Panc1 (cell line): ENCODE measurements around the gene ALK. TPM values are rescaled to one million over a fixed set of nuclear protein-coding genes. Genes with fewer than 3 reads are reported as not detected.

ENCODE experiments used
- ATAC-seq: fragments of 200-7000 bp; cut with Tn5 transposase; 2 replicates; pipeline ENCODE4 v1.9.1; 2020; ENCODE audit warnings: mild to moderate bottlenecking, moderate library complexity
- BruUV-seq: library from RNA; stranded (reverse); fragments of 400-500 nt; replicated peaks from 2 replicates; lab custom pipeline; 2021; lab: Mats Ljungman, UMichigan
- CTCF ChIA-PET: fragments of 300-600 bp; sonication (Branson Sonifier 250); formaldehyde crosslinking; loops from one replicate; lab custom pipeline; 2022; ENCODE audit warnings: antibody characterized with exemption; lab: Charles Lee
- POLR2A ChIA-PET: fragments of 300-600 bp; sonication (Branson Sonifier 250); formaldehyde crosslinking; loops from one replicate; lab custom pipeline; 2022; ENCODE audit warnings: antibody characterized with exemption; lab: Charles Lee
- DNase-seq: peaks from one replicate; pipeline ENCODE4 v3.0.0-alpha.2; 2010; ENCODE audit warnings: low read depth, low spot score
- H3K27ac ChIP-seq: 2 replicates; pipeline ENCODE4 v1.5.1; 2011; ENCODE audit warnings: mild to moderate bottlenecking, low read length, inconsistent platforms
- H3K27me3 ChIP-seq: fragments of 200-500 bp; sonication (Bioruptor generic); 2 replicates; pipeline ENCODE4 v1.6.0; 2014; ENCODE audit warnings: low read length, inconsistent platforms; ENCODE audit not compliant: control insufficient read depth, insufficient read depth
- H3K36me3 ChIP-seq: fragments of 200-500 bp; sonication (Bioruptor generic); 2 replicates; pipeline ENCODE4 v1.5.1; 2014; ENCODE audit warnings: inconsistent platforms, mild to moderate bottlenecking, low read length, moderate library complexity; ENCODE audit not compliant: control insufficient read depth, insufficient read depth
- H3K4me1 ChIP-seq: 2 replicates; pipeline ENCODE4 v1.5.1; 2011; ENCODE audit warnings: inconsistent platforms, mild to moderate bottlenecking, low read length, moderate library complexity; ENCODE audit not compliant: control insufficient read depth, insufficient read depth
- H3K4me3 ChIP-seq, 2 experiments: 2 replicates each; pipeline ENCODE4 v1.5.1; 2011 to 2012; ENCODE audit warnings: low read depth in 2 of 2, low read length in 2 of 2, mild to moderate bottlenecking in 2 of 2, inconsistent platforms in 1 of 2, moderate library complexity in 1 of 2
- H3K9me3 ChIP-seq: fragments of 200-500 bp; sonication (Bioruptor generic); 2 replicates; pipeline ENCODE4 v1.5.1; 2014; ENCODE audit warnings: low read depth, mild to moderate bottlenecking, inconsistent platforms, low read length, moderate library complexity; ENCODE audit not compliant: control insufficient read depth, insufficient read depth
- CTCF ChIP-seq: fragments of 450-650 bp; IDR thresholded peaks from 2 replicates; pipeline ENCODE4 v1.5.1; 2017; ENCODE audit warnings: mild to moderate bottlenecking
- POLR2AphosphoS5 ChIP-seq: IDR thresholded peaks from 2 replicates; pipeline ENCODE4 v1.6.1; 2012; ENCODE audit warnings: mild to moderate bottlenecking, low read depth, low read length, moderate library complexity
- REST ChIP-seq, 2 experiments: IDR thresholded peaks; 2 replicates each; pipeline ENCODE4 v1.6.1; 2011 to 2012; ENCODE audit warnings: low read depth in 2 of 2, control low read depth in 1 of 2, low read length in 1 of 2, mild to moderate bottlenecking in 1 of 2, moderate library complexity in 1 of 2; ENCODE audit not compliant: insufficient read depth in 1 of 2
- SIN3A ChIP-seq: IDR thresholded peaks from 2 replicates; pipeline ENCODE4 v1.6.1; 2012; ENCODE audit warnings: low read depth, mild to moderate bottlenecking, low read length, moderate library complexity, borderline replicate concordance; ENCODE audit not compliant: insufficient read depth
- TCF7L2 ChIP-seq: IDR thresholded peaks from 2 replicates; pipeline ENCODE4 v1.6.1; 2011; ENCODE audit warnings: mild to moderate bottlenecking, low read depth, low read length, inconsistent platforms
- in situ Hi-C: cut with HindIII; loops from 2 replicates; pipeline ENCODE4 v1.10.0; 2016; ENCODE audit warnings: low sequenced_read_pairs, low pct_unique_long_range_greater_than_20kb
- intact Hi-C: fragments of 100-400 bp; cut with micrococcal nuclease; formaldehyde crosslinking; loops from one replicate; pipeline ENCODE4 v1.10.0; 2022; ENCODE audit not compliant: unreplicated experiment
- total RNA-seq: library from RNA; stranded (reverse); gene quantifications from one replicate; pipeline ENCODE4 v1.2.1, GENCODE V29; 2021; ENCODE audit not compliant: unreplicated experiment

Gene ALK
- total RNA-seq, 1 experiment from 2014 or later = not detected

GRCh38 chr2:29607038-29607420 lies 314.4 kb downstream of the ALK start:
- H3K9me3 ChIP-seq = no peaks in the 10 kb centered on the region
- ATAC-seq (no peak), DNase-seq (no peak)
- H3K36me3 ChIP-seq = no peaks in the 10 kb centered on the region
- no peaks in the 10 kb centered on the region for H3K4me1 ChIP-seq
- H3K4me3 ChIP-seq = no peak overlapping the region
- no peak overlapping the region for H3K27ac ChIP-seq
- intact Hi-C loops = no loop called here
- ChIA-PET POLR2A (no interaction called here), CTCF (no interaction called here)
- TF ChIP-seq TCF7L2 (no peak), POLR2AphosphoS5 (no peak), CTCF (no peak), SIN3A (no peak), REST (IDR thresholded peaks at IDR 0.05; ENCODE audit: insufficient read depth in 1 of 2, low read depth in 2 of 2, low read length in 1 of 2) (no peak)
- in situ Hi-C loops = no loop called here
- no peaks in the 10 kb centered on the region for H3K27me3 ChIP-seq
- BruUV-seq = no TSS peak

- H3K27ac ChIP-seq = no peak overlapping the region
- ChIA-PET POLR2A (interaction anchor here (0.6 kb wide), 1 partner anchor 45 kb away, joined by 6 read pairs; no protein-coding TSS in a partner anchor), CTCF (no interaction called here)
- H3K36me3 ChIP-seq = no peaks in the 10 kb centered on the region
- ATAC-seq (no peak), DNase-seq (no peak)
- no peaks in the 10 kb centered on the region for H3K4me1 ChIP-seq
- TF ChIP-seq CTCF = no peak
- TF ChIP-seq TCF7L2 = no peak
- TF ChIP-seq POLR2AphosphoS5 = no peak
- TF ChIP-seq SIN3A = no peak
- no peak for TF ChIP-seq REST (IDR thresholded peaks at IDR 0.05; ENCODE audit: insufficient read depth in 1 of 2, low read depth in 2 of 2, low read length in 1 of 2)
- intact Hi-C loops = no loop called here
- H3K27me3 ChIP-seq = no peaks in the 10 kb centered on the region; the same call in 1 of the 2 replicates
- BruUV-seq = no TSS peak
- H3K4me3 ChIP-seq = no peak overlapping the region
- H3K9me3 ChIP-seq = no peaks in the 10 kb centered on the region
- in situ Hi-C loops = no loop called here
Observed at GRCh38 chr2:29606104-29607037, 315.0 kb downstream of the ALK start.
